Measurements from ENCODE around the gene ZC2HC1B.

GRCh38 chr6:143952947-143953701 is 88.8 kb downstream of the ZC2HC1B start:
- no peak for TF ChIP-seq CTCF (IDR thresholded peaks at IDR 0.05; ENCODE audit: control extremely low read depth in 1 of 3, insufficient read depth in 1 of 3, low read depth in 1 of 3, low read length in 3 of 3)
- no peak for TF ChIP-seq MAX (IDR thresholded peaks at IDR 0.05)
- TF ChIP-seq BRCA1 (IDR thresholded peaks at IDR 0.05; ENCODE audit: low read depth, low read length), result no peak
- no peak for TF ChIP-seq CEBPB (IDR thresholded peaks at IDR 0.05; ENCODE audit: low read depth, low read length)
- TF ChIP-seq CHD2 (IDR thresholded peaks at IDR 0.05; ENCODE audit: low read length), result no peak
- TF ChIP-seq ATF3 (IDR thresholded peaks at IDR 0.05; ENCODE audit: insufficient read depth, low read depth, low read length), result no peak
- no peak for TF ChIP-seq USF2 (IDR thresholded peaks at IDR 0.05; ENCODE audit: low read length)
- no peak for TF ChIP-seq POLR2AphosphoS5 (IDR thresholded peaks at IDR 0.05; ENCODE audit: low read depth, low read length)
- no peak for TF ChIP-seq RAD21 (IDR thresholded peaks at IDR 0.05 in 1 of 2, conservative IDR thresholded peaks at IDR 0.05 in 1 of 2; ENCODE audit: low read depth in 2 of 2, low read length in 2 of 2)
- no peak for TF ChIP-seq RFX5 (IDR thresholded peaks at IDR 0.05; ENCODE audit: borderline replicate concordance, low read depth, low read length)
- no peak for TF ChIP-seq MAFK (IDR thresholded peaks at IDR 0.05; ENCODE audit: low read depth, low read length)
- TF ChIP-seq KDM1A (IDR thresholded peaks at IDR 0.05; ENCODE audit: borderline replicate concordance, low read length), result no peak
- TF ChIP-seq CHD1 (IDR thresholded peaks at IDR 0.05; ENCODE audit: low read depth, low read length), result no peak
